Stimulated activated CD4-positive, alpha-beta T cell treated with anti-CD3 and anti-CD28 coated beads, Interleukin-1b, Interleukin-23, amount 100 ng/mL, for 4 hours (primary cell): ENCODE results near the gene EHD4.

Source experiments
- DNase-seq, 2 donors: peaks; one replicate each; pipeline ENCODE4 v3.0.0-alpha.2; 2020; ENCODE audit warnings: low read depth in 2 of 2

Gene EHD4

GRCh38 chr15:41994772-41995475 lies 22.6 kb upstream of the EHD4 start:
- DNase-seq: no peak

GRCh38 chr15:41994171-41994650 lies 21.9 kb upstream of the EHD4 start:
- no peak for DNase-seq

GRCh38 chr15:41993472-41994170 lies 21.3 kb upstream of the EHD4 start:
- DNase-seq: no peak

- no peak for DNase-seq
These were observed 20.4 kb upstream of the EHD4 start for GRCh38 chr15:41992803-41993190.

- DNase-seq: no peak
These were observed 19.9 kb upstream of the EHD4 start for GRCh38 chr15:41992151-41992802.

- no peak for DNase-seq
These were observed 18.3 kb upstream of the EHD4 start for GRCh38 chr15:41990691-41991090.

GRCh38 chr15:41990243-41990605 lies 17.9 kb upstream of the EHD4 start:
- DNase-seq: no peak

GRCh38 chr15:41989573-41990242 lies 17.4 kb upstream of the EHD4 start:
- DNase-seq: peak; percentile 86 to 87

- DNase-seq: no peak
These were observed 16.7 kb upstream of the EHD4 start for GRCh38 chr15:41988896-41989572.

GRCh38 chr15:41987925-41988275 lies 15.5 kb upstream of the EHD4 start:
- DNase-seq: no peak

GRCh38 chr15:41987246-41987924 lies 15.0 kb upstream of the EHD4 start:
- no peak for DNase-seq

GRCh38 chr15:41985236-41986160 lies 13.1 kb upstream of the EHD4 start:
- no peak for DNase-seq

- DNase-seq: no peak
These were observed 12.3 kb upstream of the EHD4 start for GRCh38 chr15:41984622-41985021.

- DNase-seq: no peak
These were observed 11.5 kb upstream of the EHD4 start for GRCh38 chr15:41983621-41984571.

GRCh38 chr15:41983221-41983620 lies 10.9 kb upstream of the EHD4 start:
- no peak for DNase-seq

GRCh38 chr15:41982133-41982930 lies 10.0 kb upstream of the EHD4 start:
- no peak for DNase-seq

- DNase-seq: no peak
These were observed 9.2 kb upstream of the EHD4 start for GRCh38 chr15:41981371-41982132.
